ENCODE measurements around the gene PALM. TPM values are rescaled to one million over a fixed set of nuclear protein-coding genes. Genes with fewer than 3 reads are reported as not detected.

The PALM gene
- total RNA-seq, 2 experiments from 2014 or later = 0.13 TPM; not detected in 1

GRCh38 chr19:791007-791566, 82.4 kb downstream of the PALM start:
- ChIA-PET CTCF (no interaction called here), POLR2A (no interaction called here)

GRCh38 chr19:791567-792305, 83.0 kb downstream of the PALM start:
- ChIA-PET POLR2A (no interaction called here), CTCF (no interaction called here)

- ChIA-PET POLR2A (no interaction called here), CTCF (no interaction called here)
These were observed 83.7 kb downstream of the PALM start for GRCh38 chr19:792306-792885.

- ChIA-PET POLR2A (no interaction called here), CTCF (no interaction called here)
These were observed 85.1 kb downstream of the PALM start for GRCh38 chr19:793806-794205.

GRCh38 chr19:795073-795611, 86.4 kb downstream of the PALM start:
- CTCF ChIA-PET = no interaction called here
- POLR2A ChIA-PET = no interaction called here

GRCh38 chr19:795691-796581, 87.2 kb downstream of the PALM start:
- ChIA-PET POLR2A (interaction anchor here (1.6 kb wide), 1 partner anchor 9 kb away, joined by 4 read pairs; no protein-coding TSS in a partner anchor), CTCF (interaction anchor here (0.9 kb wide), 1 partner anchor 67 kb away, joined by 3 read pairs; no protein-coding TSS in a partner anchor)

- CTCF ChIA-PET = interaction anchor here (0.9 kb wide), 1 partner anchor 66 kb away, joined by 3 read pairs; no protein-coding TSS in a partner anchor
- POLR2A ChIA-PET = interaction anchor here (0.5 to 1.6 kb wide), 2 partner anchors 8 to 113 kb away, joined by 4 to 5 read pairs; no protein-coding TSS in a partner anchor
These were observed 88.2 kb downstream of the PALM start, which contains the start of gene PTBP1 for GRCh38 chr19:796692-797527. Gene PTBP1 (plus strand): TSS chr19:797452. CDS start chr19:797498, 46 bp downstream.

Other genes with a start within 250 kb of the PALM start
- gene SHC2, start 247.9 kb upstream of the PALM start, total RNA-seq = not detected
- under 1 TPM; 0.17 to 0.23 TPM for gene MADCAM1, start 212.4 kb upstream of the PALM start, total RNA-seq
- 10 to 100 TPM; 14.1 to 14.9 TPM for gene TPGS1, start 201.4 kb upstream of the PALM start, total RNA-seq
- gene CDC34, start 177.2 kb upstream of the PALM start, total RNA-seq = 10 to 100 TPM; 58.7 to 60.1 TPM
- 10 to 100 TPM; 45.0 to 46.8 TPM for gene GZMM, start 164.9 kb upstream of the PALM start, total RNA-seq
- 100 to 1,000 TPM; 234 to 243 TPM for gene BSG, start 136.3 kb upstream of the PALM start, total RNA-seq
- under 1 TPM; 0.40 to 0.55 TPM for gene HCN2, start 119.1 kb upstream of the PALM start, total RNA-seq
- gene POLRMT, start 75.4 kb upstream of the PALM start, total RNA-seq = 10 to 100 TPM; 79.9 to 81.1 TPM
- not detected for gene FGF22, start 69.1 kb upstream of the PALM start, total RNA-seq
- 100 to 1,000 TPM; 104 to 110 TPM for gene RNF126, start 45.7 kb upstream of the PALM start, total RNA-seq
- 1 to 10 TPM; 7.5 to 8.6 TPM for gene FSTL3, start 32.5 kb upstream of the PALM start, total RNA-seq
- not detected for gene PRSS57, start 13.5 kb upstream of the PALM start, total RNA-seq
- gene MISP, start 42.2 kb downstream of the PALM start, total RNA-seq = not detected
- gene PTBP1, start 88.5 kb downstream of the PALM start, total RNA-seq = 100 to 1,000 TPM; 872 to 908 TPM
- gene PLPPR3, start 113.0 kb downstream of the PALM start, total RNA-seq = not detected
- not detected for gene AZU1, start 118.9 kb downstream of the PALM start, total RNA-seq
- not detected for gene PRTN3, start 132.1 kb downstream of the PALM start, total RNA-seq
- not detected for gene ELANE, start 143.4 kb downstream of the PALM start, total RNA-seq
- 1 to 10 TPM; 1.4 to 1.7 TPM for gene CFD, start 150.7 kb downstream of the PALM start, total RNA-seq
- gene MED16, start 184.3 kb downstream of the PALM start, total RNA-seq = 10 to 100 TPM; 42.8 to 46.8 TPM
- gene RNU6-9, start 184.5 kb downstream of the PALM start, total RNA-seq = not detected
- gene R3HDM4, start 204.3 kb downstream of the PALM start, total RNA-seq = 10 to 100 TPM; 55.8 to 56.9 TPM
- gene KISS1R, start 208.4 kb downstream of the PALM start, total RNA-seq = 1 to 10 TPM; 6.7 to 7.2 TPM
- 10 to 100 TPM; 18.8 to 19.0 TPM for gene ARID3A, start 217.1 kb downstream of the PALM start, total RNA-seq

All from activated CD8-positive, alpha-beta memory T cell treated with anti-CD3 and anti-CD28 coated beads for 36 hours (primary cell).